Gastroesophageal sphincter (tissue), 3 donors: ENCODE measurements around the gene ZNF329.

ENCODE experiments used
- EP300 ChIP-seq: sonication (generic); formaldehyde crosslinking; IDR thresholded peaks from one replicate; pipeline ENCODE4 v1.6.1; 2017; ENCODE audit warnings: antibody characterized with exemption, mild to moderate bottlenecking
- POLR2A ChIP-seq, 2 donors: fragments of 450-650 bp; IDR thresholded peaks; one replicate each; pipeline ENCODE4 v1.6.1; 2017; ENCODE audit warnings: antibody characterized with exemption in 2 of 2, mild to moderate bottlenecking in 2 of 2, moderate library complexity in 1 of 2
- POLR2AphosphoS5 ChIP-seq: sonication (generic); formaldehyde crosslinking; IDR thresholded peaks from one replicate; pipeline ENCODE4 v1.6.1; 2017; ENCODE audit warnings: antibody characterized with exemption
- TF ChIP-seq, protein P1 (sequence below), 4 experiments: fragments of 200-600 bp in 2 of 4; fragments of 450-650 bp in 2 of 4; sonication (generic) in 1 of 4; IDR thresholded peaks; one replicate each; pipeline ENCODE4 v1.5.1; 2017 to 2019; ENCODE audit warnings: antibody characterized with exemption in 4 of 4, mild to moderate bottlenecking in 2 of 4, moderate library complexity in 2 of 4

DNA sequence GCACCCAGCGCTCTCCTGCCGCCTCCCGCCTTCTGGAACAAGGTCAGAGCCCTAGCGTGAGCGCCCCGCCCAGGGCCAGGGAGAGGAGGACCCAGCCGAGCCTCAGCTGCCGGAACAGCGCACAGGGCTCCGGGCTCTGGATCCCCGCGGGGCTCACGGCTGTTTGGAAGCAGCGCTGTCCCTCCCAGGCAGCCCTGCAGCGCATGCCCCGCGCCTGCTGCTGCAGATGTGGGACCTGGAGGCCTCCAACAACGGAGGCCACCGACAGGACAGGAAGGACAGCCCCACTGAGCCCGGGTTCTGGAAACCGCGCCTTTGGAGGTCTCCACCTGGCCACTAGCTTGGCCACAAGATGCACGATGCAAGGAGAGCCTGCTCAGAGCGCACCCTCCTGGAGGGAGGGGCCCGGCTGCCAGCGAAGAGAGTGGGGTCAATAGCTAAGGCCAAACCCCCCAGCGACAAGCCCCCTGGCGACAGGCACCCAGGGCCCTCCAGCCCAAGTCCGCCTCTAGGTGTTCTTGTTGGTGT lies 65.2 kb downstream of the ZNF329 start:
- TF ChIP-seq, protein P1, sequence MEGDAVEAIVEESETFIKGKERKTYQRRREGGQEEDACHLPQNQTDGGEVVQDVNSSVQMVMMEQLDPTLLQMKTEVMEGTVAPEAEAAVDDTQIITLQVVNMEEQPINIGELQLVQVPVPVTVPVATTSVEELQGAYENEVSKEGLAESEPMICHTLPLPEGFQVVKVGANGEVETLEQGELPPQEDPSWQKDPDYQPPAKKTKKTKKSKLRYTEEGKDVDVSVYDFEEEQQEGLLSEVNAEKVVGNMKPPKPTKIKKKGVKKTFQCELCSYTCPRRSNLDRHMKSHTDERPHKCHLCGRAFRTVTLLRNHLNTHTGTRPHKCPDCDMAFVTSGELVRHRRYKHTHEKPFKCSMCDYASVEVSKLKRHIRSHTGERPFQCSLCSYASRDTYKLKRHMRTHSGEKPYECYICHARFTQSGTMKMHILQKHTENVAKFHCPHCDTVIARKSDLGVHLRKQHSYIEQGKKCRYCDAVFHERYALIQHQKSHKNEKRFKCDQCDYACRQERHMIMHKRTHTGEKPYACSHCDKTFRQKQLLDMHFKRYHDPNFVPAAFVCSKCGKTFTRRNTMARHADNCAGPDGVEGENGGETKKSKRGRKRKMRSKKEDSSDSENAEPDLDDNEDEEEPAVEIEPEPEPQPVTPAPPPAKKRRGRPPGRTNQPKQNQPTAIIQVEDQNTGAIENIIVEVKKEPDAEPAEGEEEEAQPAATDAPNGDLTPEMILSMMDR (IDR thresholded peaks at IDR 0.05), result no peak
- TF ChIP-seq POLR2AphosphoS5 (no peak), EP300 (no peak), POLR2A (IDR thresholded peaks at IDR 0.05) (no peak)
